HCT116 (cell line): ENCODE results near the gene PTGR1. TPM values are rescaled to one million over a fixed set of nuclear protein-coding genes. Genes with fewer than 3 reads are reported as not detected.

Source experiments
- ATAC-seq: fragments of 200-7000 bp; cut with Tn5 transposase; 2 replicates; pipeline ENCODE4 v1.9.1; 2020; ENCODE audit warnings: mild to moderate bottlenecking, moderate library complexity
- BruUV-seq: library from RNA; stranded (reverse); fragments of 400-500 nt; replicated peaks from 2 replicates; lab custom pipeline; 2021; lab: Mats Ljungman, UMichigan
- CTCF ChIA-PET: fragments of 300-600 bp; sonication (Branson Sonifier 250); formaldehyde crosslinking; loops from one replicate; lab custom pipeline; 2021; ENCODE audit warnings: antibody characterized with exemption; lab: Charles Lee
- POLR2A ChIA-PET: fragments of 300-600, 350-600 bp; sonication (Branson Sonifier 250); formaldehyde crosslinking; loops from one replicate; lab custom pipeline; 2021; ENCODE audit warnings: antibody characterized with exemption; lab: Charles Lee
- RAD21 ChIA-PET, 2 experiments: fragments of 300-600 bp; sonication (Branson Sonifier 250); formaldehyde crosslinking; loops; one replicate each; lab custom pipeline; 2023; ENCODE audit warnings: low total read pairs in 2 of 2; ENCODE audit not compliant: uncharacterized antibody in 2 of 2, unreplicated experiment in 2 of 2, low non-redundant PET in 1 of 2; lab: Charles Lee
- DNase-seq: peaks from one replicate; pipeline ENCODE4 v3.0.0-alpha.2; 2010; ENCODE audit warnings: low read depth, low spot score
- H2AFZ ChIP-seq: fragments of 200-600 bp; shearing (Covaris generic), sonication (generic); 2 replicates; pipeline ENCODE4 v1.6.1; 2017; ENCODE audit warnings: low read depth, mixed run types, mixed read lengths, antibody characterized with exemption, low read length; ENCODE audit not compliant: poor library complexity, severe bottlenecking
- H3K27ac ChIP-seq: 2 replicates; pipeline ENCODE4 v1.5.1; 2012; ENCODE audit warnings: low read depth, low read length
- H3K27me3 ChIP-seq: fragments of 200-600 bp; sonication (generic); 2 replicates; pipeline ENCODE4 v1.6.1; 2016; ENCODE audit warnings: mixed run types, low read length, mixed read lengths; ENCODE audit not compliant: insufficient read depth
- H3K36me3 ChIP-seq, 2 experiments: fragments of 200-500 bp in 1 of 2; fragments of 200-600 bp in 1 of 2; sonication (Bioruptor generic) in 1 of 2; sonication (generic) in 1 of 2; 2 replicates each; pipeline versions ENCODE4 v1.5.1 to v1.6.1; 2014 to 2016; ENCODE audit warnings: low read length in 2 of 2, inconsistent platforms in 1 of 2, mixed read lengths in 1 of 2, mixed run types in 1 of 2; ENCODE audit not compliant: insufficient read depth in 2 of 2, control insufficient read depth in 1 of 2
- H3K4me1 ChIP-seq, 2 experiments: fragments of 200-600 bp in 1 of 2; sonication (generic) in 1 of 2; 2 replicates each; pipeline versions ENCODE4 v1.5.1 to v1.6.1; 2012 to 2017; ENCODE audit warnings: low read length in 2 of 2, inconsistent platforms in 1 of 2, mild to moderate bottlenecking in 1 of 2, mixed read lengths in 1 of 2, mixed run types in 1 of 2, moderate library complexity in 1 of 2; ENCODE audit not compliant: insufficient read depth in 2 of 2, control insufficient read depth in 1 of 2
- H3K4me2 ChIP-seq: fragments of 200-600 bp; sonication (generic); 2 replicates; pipeline ENCODE4 v1.6.1; 2017; ENCODE audit warnings: mixed run types, low read length, mixed read lengths
- H3K4me3 ChIP-seq, 2 experiments: fragments of 200-600 bp in 1 of 2; sonication (generic) in 1 of 2; replicated peaks in 1 of 2; 2 replicates each; pipeline ENCODE4 v1.5.1; 2011 to 2016; ENCODE audit warnings: low read length in 2 of 2, control low read depth in 1 of 2, low read depth in 1 of 2, mild to moderate bottlenecking in 1 of 2, mixed read lengths in 1 of 2, mixed run types in 1 of 2
- H3K79me2 ChIP-seq: fragments of 200-600 bp; sonication (generic); 2 replicates; pipeline ENCODE4 v1.6.1; 2017; ENCODE audit warnings: mild to moderate bottlenecking, mixed run types, low read length, moderate library complexity, mixed read lengths; ENCODE audit not compliant: insufficient read depth
- H3K9ac ChIP-seq: fragments of 200-600 bp; sonication (generic); 2 replicates; pipeline ENCODE4 v1.6.1; 2016; ENCODE audit warnings: low read length, mixed read lengths
- H3K9me2 ChIP-seq: fragments of 200-600 bp; sonication (generic), shearing (Covaris generic); 2 replicates; pipeline ENCODE4 v1.6.1; 2017; ENCODE audit warnings: mixed run types, mild to moderate bottlenecking, moderate library complexity; ENCODE audit not compliant: insufficient read depth
- H3K9me3 ChIP-seq, 2 experiments: fragments of 200-500 bp in 1 of 2; fragments of 200-600 bp in 1 of 2; sonication (Bioruptor generic) in 1 of 2; sonication (generic) in 1 of 2; 2 replicates each; pipeline ENCODE4 v1.6.1; 2014 to 2017; ENCODE audit warnings: low read length in 2 of 2, mixed read lengths in 2 of 2, inconsistent platforms in 1 of 2, low read depth in 1 of 2, mild to moderate bottlenecking in 1 of 2, mixed run types in 1 of 2, moderate library complexity in 1 of 2; ENCODE audit not compliant: control insufficient read depth in 1 of 2, insufficient read depth in 1 of 2
- H4K20me1 ChIP-seq: fragments of 200-600 bp; sonication (generic), shearing (Covaris generic); 2 replicates; pipeline ENCODE4 v1.6.1; 2017; ENCODE audit warnings: mixed run types, mild to moderate bottlenecking, moderate library complexity; ENCODE audit not compliant: insufficient read depth
- CEBPB ChIP-seq: IDR thresholded peaks from 2 replicates; pipeline ENCODE4 v1.6.1; 2012; ENCODE audit warnings: low read depth
- ELF1 ChIP-seq: IDR thresholded peaks from 2 replicates; pipeline ENCODE4 v1.6.1; 2012; ENCODE audit warnings: low read depth, borderline replicate concordance
- EZH2phosphoT487 ChIP-seq: fragments of 200-600 bp; IDR thresholded peaks from 2 replicates; pipeline ENCODE4 v1.6.1; 2018; ENCODE audit warnings: antibody characterized with exemption, borderline replicate concordance
- FOSL1 ChIP-seq: IDR thresholded peaks from 2 replicates; pipeline ENCODE4 v1.6.1; 2012; ENCODE audit warnings: low read depth
- RAD21 ChIP-seq: IDR thresholded peaks from 2 replicates; pipeline ENCODE4 v1.6.1; 2012; ENCODE audit warnings: low read depth, mild to moderate bottlenecking
- SIN3A ChIP-seq: IDR thresholded peaks from 2 replicates; pipeline ENCODE4 v1.6.1; 2012; ENCODE audit warnings: low read depth
- SP1 ChIP-seq: IDR thresholded peaks from 2 replicates; pipeline ENCODE4 v1.6.1; 2012; ENCODE audit warnings: low read depth
- SRF ChIP-seq: IDR thresholded peaks from 2 replicates; pipeline ENCODE4 v1.6.1; 2012; ENCODE audit warnings: low read depth
- TCF7L2 ChIP-seq: IDR thresholded peaks from 2 replicates; pipeline ENCODE4 v1.7.0; 2011; ENCODE audit warnings: borderline replicate concordance, inconsistent platforms; ENCODE audit not compliant: insufficient read depth, insufficient read length; ENCODE audit errors: extremely low read depth
- YY1 ChIP-seq: IDR thresholded peaks from 2 replicates; pipeline ENCODE4 v1.6.1; 2011; ENCODE audit warnings: low read length, low read depth, moderate library complexity, mild to moderate bottlenecking; ENCODE audit not compliant: insufficient replicate concordance; ENCODE audit errors: extremely low read depth
- ZFX ChIP-seq: fragments of 450-650 bp; IDR thresholded peaks from 2 replicates; pipeline ENCODE4 v1.6.1; 2017
- ZNF274 ChIP-seq: fragments of 200-500 bp; sonication (Bioruptor generic); IDR thresholded peaks from 2 replicates; pipeline ENCODE4 v1.6.1; 2014; ENCODE audit warnings: mild to moderate bottlenecking, low read depth, low read length, inconsistent platforms
- intact Hi-C: fragments of 100-400 bp; cut with micrococcal nuclease; formaldehyde crosslinking; loops from 2 replicates; pipeline ENCODE4 v1.10.0; 2022
- total RNA-seq: library from RNA; stranded (reverse); gene quantifications from one replicate; pipeline ENCODE4 v1.2.1, GENCODE V29; 2021; ENCODE audit not compliant: unreplicated experiment
- TF ChIP-seq, protein P1 (sequence below), 3 experiments: fragments of 200-600 bp in 1 of 3; sonication (generic) in 1 of 3; IDR thresholded peaks in 2 of 3; conservative IDR thresholded peaks in 1 of 3; 2 replicates each; pipeline ENCODE4 v1.5.1; 2012 to 2017; ENCODE audit warnings: low read depth in 2 of 3, low read length in 2 of 3, antibody characterized with exemption in 1 of 3, borderline replicate concordance in 1 of 3, control low read depth in 1 of 3, mild to moderate bottlenecking in 1 of 3, mixed read lengths in 1 of 3, mixed run types in 1 of 3, moderate library complexity in 1 of 3; ENCODE audit not compliant: insufficient read depth in 1 of 3
- TF ChIP-seq, protein P2 (sequence below): IDR thresholded peaks from 2 replicates; pipeline ENCODE4 v1.6.1; 2012
- TF ChIP-seq, protein P3 (sequence below): IDR thresholded peaks from 2 replicates; pipeline ENCODE4 v1.6.1; 2012
- TF ChIP-seq, protein P4 (sequence below): IDR thresholded peaks from 2 replicates; pipeline ENCODE4 v1.6.1; 2012; ENCODE audit warnings: low read depth

Gene PTGR1
- total RNA-seq, 1 experiment from 2014 or later, result 53.9 TPM

DNA sequence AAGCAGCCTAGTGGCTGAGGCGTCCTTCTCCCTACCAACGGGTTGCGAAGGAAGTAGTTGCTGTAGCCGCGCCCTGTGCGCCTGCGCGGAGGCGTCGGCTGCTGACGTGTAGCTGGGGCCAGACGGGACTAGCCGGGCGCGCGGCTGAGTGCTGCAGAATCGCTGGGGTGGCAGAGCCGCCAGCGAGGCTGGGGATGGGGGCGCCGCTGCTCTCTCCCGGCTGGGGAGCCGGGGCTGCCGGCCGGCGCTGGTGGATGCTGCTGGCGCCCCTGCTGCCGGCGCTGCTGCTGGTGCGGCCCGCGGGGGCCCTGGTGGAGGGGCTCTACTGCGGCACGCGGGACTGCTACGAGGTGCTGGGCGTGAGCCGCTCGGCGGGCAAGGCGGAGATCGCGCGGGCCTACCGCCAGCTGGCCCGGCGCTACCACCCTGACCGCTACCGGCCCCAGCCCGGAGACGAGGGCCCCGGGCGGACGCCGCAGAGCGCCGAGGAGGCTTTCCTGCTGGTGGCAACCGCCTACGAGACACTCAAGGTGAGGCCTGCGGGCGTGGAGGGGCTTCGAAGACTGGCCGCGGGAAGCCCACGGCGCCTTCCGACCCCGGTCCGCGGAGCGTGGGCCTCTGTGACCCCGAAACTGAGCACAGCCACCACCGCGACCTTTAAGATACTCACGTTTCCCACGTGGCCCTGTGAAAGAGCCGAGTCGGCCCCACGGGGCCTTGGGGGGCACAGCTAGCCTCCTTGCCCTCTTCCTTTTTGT lies 31.9 kb upstream of the PTGR1 start, which contains the start of gene DNAJC25 (continued):
- TF ChIP-seq, protein P1, sequence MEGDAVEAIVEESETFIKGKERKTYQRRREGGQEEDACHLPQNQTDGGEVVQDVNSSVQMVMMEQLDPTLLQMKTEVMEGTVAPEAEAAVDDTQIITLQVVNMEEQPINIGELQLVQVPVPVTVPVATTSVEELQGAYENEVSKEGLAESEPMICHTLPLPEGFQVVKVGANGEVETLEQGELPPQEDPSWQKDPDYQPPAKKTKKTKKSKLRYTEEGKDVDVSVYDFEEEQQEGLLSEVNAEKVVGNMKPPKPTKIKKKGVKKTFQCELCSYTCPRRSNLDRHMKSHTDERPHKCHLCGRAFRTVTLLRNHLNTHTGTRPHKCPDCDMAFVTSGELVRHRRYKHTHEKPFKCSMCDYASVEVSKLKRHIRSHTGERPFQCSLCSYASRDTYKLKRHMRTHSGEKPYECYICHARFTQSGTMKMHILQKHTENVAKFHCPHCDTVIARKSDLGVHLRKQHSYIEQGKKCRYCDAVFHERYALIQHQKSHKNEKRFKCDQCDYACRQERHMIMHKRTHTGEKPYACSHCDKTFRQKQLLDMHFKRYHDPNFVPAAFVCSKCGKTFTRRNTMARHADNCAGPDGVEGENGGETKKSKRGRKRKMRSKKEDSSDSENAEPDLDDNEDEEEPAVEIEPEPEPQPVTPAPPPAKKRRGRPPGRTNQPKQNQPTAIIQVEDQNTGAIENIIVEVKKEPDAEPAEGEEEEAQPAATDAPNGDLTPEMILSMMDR (IDR thresholded peaks at IDR 0.05 in 2 of 3, conservative IDR thresholded peaks at IDR 0.05 in 1 of 3; ENCODE audit: borderline replicate concordance in 1 of 3, insufficient read depth in 1 of 3, low read depth in 2 of 3, low read length in 2 of 3), result no peak
- TF ChIP-seq ZNF274, result no peak
- TF ChIP-seq RAD21, result no peak
- TF ChIP-seq ZFX, result peak; percentile 97

DNA sequence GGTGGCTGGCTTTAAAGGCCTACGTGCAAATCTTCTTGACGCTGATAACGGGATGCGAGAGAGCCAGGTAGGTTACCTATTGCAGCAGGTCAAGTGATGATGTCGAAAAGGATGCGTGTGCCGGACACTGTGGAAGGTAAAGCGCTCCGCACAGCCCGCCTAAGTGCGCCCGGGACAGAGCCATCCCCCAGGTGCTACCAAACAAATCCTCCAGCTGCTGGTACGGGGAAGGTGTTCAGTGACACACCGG lies 31.4 kb upstream of the PTGR1 start:
- Histone ChIP-seq H3K9me2 (no peaks in the 10 kb centered on the region), H3K27ac (peak overlapping the region; percentile 63), H3K4me2 (peak overlapping the region; percentile 75), H3K36me3 (0 out of 4 replicates have a peak, but pooled peaks cover 0 to 6% of the 10 kb centered on the region in 2 experiments), H3K9me3 (no peaks in the 10 kb centered on the region), H3K4me1 (peaks cover 2 to 17% of the 10 kb centered on the region in 2 experiments; a peak in 2 of 4 replicates), H3K27me3 (no peaks in the 10 kb centered on the region), H3K4me3 (peak overlapping the region; percentile 93), H3K9ac (peak overlapping the region; percentile 65), H3K79me2 (peaks cover 46% of the 10 kb centered on the region), H4K20me1 (peaks cover 3% of the 10 kb centered on the region; the same call in 1 of the 2 replicates), H2AFZ (peak overlapping the region; percentile 96)
- ChIA-PET CTCF (interaction anchor here (0.9 to 1.1 kb wide), 2 partner anchors 9 to 33 kb away, joined by 5 to 8 read pairs; no protein-coding TSS in a partner anchor), POLR2A (interaction anchor here (0.7 to 1.7 kb wide), 8 partner anchors 10 to 114 kb away, joined by 3 to 13 read pairs (median 3); partner anchors contain the start of gene GNG10), RAD21 (no interaction called here)
- BruUV-seq, result no TSS peak
- ATAC-seq (no peak), DNase-seq (no peak)
- intact Hi-C loops, result loop anchor here (5.0 to 10.0 kb wide), 2 partner anchors 444 to 701 kb away; partner anchors contain the start of gene PTBP3
- peak; percentile 86 for TF ChIP-seq YY1
- TF ChIP-seq, protein P2, sequence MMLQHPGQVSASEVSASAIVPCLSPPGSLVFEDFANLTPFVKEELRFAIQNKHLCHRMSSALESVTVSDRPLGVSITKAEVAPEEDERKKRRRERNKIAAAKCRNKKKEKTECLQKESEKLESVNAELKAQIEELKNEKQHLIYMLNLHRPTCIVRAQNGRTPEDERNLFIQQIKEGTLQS, result no peak
- peak; percentile 51; the same call in 1 of the 2 replicates for TF ChIP-seq SP1
- TF ChIP-seq TCF7L2, result peak; percentile 64
- TF ChIP-seq EZH2phosphoT487, result no peak
- TF ChIP-seq, protein P3, sequence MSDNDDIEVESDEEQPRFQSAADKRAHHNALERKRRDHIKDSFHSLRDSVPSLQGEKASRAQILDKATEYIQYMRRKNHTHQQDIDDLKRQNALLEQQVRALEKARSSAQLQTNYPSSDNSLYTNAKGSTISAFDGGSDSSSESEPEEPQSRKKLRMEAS, result peak; percentile 91
- TF ChIP-seq SIN3A, result peak; percentile 99; the same call in 1 of the 2 replicates
- TF ChIP-seq ELF1, result no peak; the same call in 1 of the 2 replicates
- TF ChIP-seq, protein P4, sequence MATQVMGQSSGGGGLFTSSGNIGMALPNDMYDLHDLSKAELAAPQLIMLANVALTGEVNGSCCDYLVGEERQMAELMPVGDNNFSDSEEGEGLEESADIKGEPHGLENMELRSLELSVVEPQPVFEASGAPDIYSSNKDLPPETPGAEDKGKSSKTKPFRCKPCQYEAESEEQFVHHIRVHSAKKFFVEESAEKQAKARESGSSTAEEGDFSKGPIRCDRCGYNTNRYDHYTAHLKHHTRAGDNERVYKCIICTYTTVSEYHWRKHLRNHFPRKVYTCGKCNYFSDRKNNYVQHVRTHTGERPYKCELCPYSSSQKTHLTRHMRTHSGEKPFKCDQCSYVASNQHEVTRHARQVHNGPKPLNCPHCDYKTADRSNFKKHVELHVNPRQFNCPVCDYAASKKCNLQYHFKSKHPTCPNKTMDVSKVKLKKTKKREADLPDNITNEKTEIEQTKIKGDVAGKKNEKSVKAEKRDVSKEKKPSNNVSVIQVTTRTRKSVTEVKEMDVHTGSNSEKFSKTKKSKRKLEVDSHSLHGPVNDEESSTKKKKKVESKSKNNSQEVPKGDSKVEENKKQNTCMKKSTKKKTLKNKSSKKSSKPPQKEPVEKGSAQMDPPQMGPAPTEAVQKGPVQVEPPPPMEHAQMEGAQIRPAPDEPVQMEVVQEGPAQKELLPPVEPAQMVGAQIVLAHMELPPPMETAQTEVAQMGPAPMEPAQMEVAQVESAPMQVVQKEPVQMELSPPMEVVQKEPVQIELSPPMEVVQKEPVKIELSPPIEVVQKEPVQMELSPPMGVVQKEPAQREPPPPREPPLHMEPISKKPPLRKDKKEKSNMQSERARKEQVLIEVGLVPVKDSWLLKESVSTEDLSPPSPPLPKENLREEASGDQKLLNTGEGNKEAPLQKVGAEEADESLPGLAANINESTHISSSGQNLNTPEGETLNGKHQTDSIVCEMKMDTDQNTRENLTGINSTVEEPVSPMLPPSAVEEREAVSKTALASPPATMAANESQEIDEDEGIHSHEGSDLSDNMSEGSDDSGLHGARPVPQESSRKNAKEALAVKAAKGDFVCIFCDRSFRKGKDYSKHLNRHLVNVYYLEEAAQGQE, result no peak
- TF ChIP-seq FOSL1, result no peak
- no peak for TF ChIP-seq RAD21
- TF ChIP-seq ZFX, result no peak
- peak; percentile 84 for TF ChIP-seq SRF
- TF ChIP-seq CEBPB, result no peak
